ENCODE results near the gene PRKCZ.

PRKCZ gene

GRCh38 chr1:2172012-2172411 lies 121.8 kb downstream of the PRKCZ start:
- Histone ChIP-seq H3K27me3 (ENCODE audit: control insufficient read depth, insufficient read depth, low read length) (no peaks in the 10 kb centered on the region), H3K4me3 (ENCODE audit: low read depth, low read length) (no peak overlapping the region), H3K36me3 (ENCODE audit: control insufficient read depth, insufficient read depth, low read length) (peaks cover 33% of the 10 kb centered on the region), H3K9ac (ENCODE audit: low read depth, low read length) (no peak overlapping the region), H3K9me3 (ENCODE audit: control insufficient read depth, insufficient read depth, low read length) (no peaks in the 10 kb centered on the region), H3K4me1 (ENCODE audit: control insufficient read depth, insufficient read depth, low read length) (no peaks in the 10 kb centered on the region)

DNA sequence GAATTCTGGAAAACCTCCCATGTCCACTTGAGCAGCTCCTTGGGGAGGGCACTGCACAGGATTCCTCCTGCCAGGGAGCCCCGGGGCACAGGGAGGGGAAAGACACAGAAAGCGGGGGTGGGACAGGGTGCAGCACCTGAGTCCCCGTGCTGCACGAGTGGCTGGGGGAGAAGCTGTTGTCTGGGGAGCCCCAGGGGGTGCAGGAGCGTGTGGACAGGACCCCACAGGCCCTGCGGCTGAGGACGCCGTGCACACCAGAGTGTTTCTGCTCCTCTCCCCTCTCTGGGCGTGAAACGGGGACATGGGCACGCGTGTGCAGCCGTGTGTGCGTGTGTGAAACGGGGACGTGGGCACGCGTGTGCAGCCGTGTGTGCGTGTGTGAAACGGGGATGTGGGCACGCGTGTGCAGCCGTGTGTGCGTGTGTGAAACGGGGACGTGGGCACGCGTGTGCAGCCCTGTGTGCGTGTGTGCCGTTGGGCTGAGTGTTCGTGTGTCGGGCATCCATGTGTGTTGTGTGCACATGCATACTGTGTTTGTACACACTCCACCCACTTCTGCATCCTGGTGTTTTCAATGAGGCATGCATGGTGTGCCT lies 122.4 kb downstream of the PRKCZ start:
- Histone ChIP-seq H3K36me3 (ENCODE audit: control insufficient read depth, insufficient read depth, low read length) (peaks cover 38% of the 10 kb centered on the region), H3K4me3 (ENCODE audit: low read depth, low read length) (no peak overlapping the region), H3K9ac (ENCODE audit: low read depth, low read length) (no peak overlapping the region), H3K27me3 (ENCODE audit: control insufficient read depth, insufficient read depth, low read length) (no peaks in the 10 kb centered on the region), H3K4me1 (ENCODE audit: control insufficient read depth, insufficient read depth, low read length) (no peaks in the 10 kb centered on the region), H3K9me3 (ENCODE audit: control insufficient read depth, insufficient read depth, low read length) (no peaks in the 10 kb centered on the region)

DNA sequence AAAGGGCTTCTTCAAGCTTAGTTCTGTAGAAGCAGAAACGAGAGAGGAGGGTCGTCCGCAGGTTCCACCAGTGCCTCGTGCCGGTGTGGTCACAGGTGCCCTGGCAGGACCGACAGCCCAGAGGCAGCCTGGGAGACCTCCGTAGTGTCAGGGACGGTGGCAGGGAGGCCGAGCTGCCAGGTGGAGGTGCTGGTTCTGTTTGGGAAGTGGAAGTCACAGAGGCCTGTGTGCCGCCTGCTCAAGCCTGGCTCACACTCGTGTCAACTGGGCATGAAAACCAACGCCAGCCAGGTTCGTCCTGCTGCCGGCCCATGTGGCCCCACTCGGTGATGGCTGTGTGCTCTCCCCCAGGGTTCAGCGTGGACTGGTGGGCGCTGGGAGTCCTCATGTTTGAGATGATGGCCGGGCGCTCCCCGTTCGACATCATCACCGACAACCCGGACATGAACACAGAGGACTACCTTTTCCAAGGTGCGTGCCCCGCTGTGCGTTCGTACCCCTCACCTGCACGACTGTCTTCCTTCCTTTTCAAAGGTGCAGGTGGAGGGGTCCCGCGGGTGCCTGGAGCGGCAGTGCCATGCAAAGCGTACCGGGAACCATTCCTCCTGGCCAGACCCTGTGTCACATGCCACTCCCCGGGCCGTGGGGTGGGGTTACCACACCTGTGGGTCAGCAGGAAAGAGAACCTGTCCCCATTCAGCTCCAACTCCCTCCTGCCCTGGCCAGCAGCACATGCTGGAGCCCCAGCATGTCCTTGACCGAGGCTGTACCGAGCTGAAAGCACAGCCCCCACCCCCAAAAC lies 123.5 kb downstream of the PRKCZ start:
- no peak overlapping the region for H3K4me3 ChIP-seq (ENCODE audit: low read depth, low read length)

GRCh38 chr1:2174348-2175054 lies 124.3 kb downstream of the PRKCZ start:
- no peaks in the 10 kb centered on the region for H3K9me3 ChIP-seq (ENCODE audit: control insufficient read depth, insufficient read depth, low read length)
- no peaks in the 10 kb centered on the region for H3K4me1 ChIP-seq (ENCODE audit: control insufficient read depth, insufficient read depth, low read length)
- H3K4me3 ChIP-seq (ENCODE audit: low read depth, low read length) = no peak overlapping the region
- peaks cover 49% of the 10 kb centered on the region for H3K36me3 ChIP-seq (ENCODE audit: control insufficient read depth, insufficient read depth, low read length)
- peak overlapping the region; percentile 37 for H3K9ac ChIP-seq (ENCODE audit: low read depth, low read length)
- no peaks in the 10 kb centered on the region for H3K27me3 ChIP-seq (ENCODE audit: control insufficient read depth, insufficient read depth, low read length)

More for the DNA sequence above, 123.5 kb downstream of the PRKCZ start:
- no peaks in the 10 kb centered on the region for H3K9me3 ChIP-seq (ENCODE audit: control insufficient read depth, insufficient read depth, low read length)
- H3K36me3 ChIP-seq (ENCODE audit: control insufficient read depth, insufficient read depth, low read length) = peaks cover 48% of the 10 kb centered on the region
- H3K9ac ChIP-seq (ENCODE audit: low read depth, low read length) = no peak overlapping the region
- no peaks in the 10 kb centered on the region for H3K27me3 ChIP-seq (ENCODE audit: control insufficient read depth, insufficient read depth, low read length)
- no peaks in the 10 kb centered on the region for H3K4me1 ChIP-seq (ENCODE audit: control insufficient read depth, insufficient read depth, low read length)

DNA sequence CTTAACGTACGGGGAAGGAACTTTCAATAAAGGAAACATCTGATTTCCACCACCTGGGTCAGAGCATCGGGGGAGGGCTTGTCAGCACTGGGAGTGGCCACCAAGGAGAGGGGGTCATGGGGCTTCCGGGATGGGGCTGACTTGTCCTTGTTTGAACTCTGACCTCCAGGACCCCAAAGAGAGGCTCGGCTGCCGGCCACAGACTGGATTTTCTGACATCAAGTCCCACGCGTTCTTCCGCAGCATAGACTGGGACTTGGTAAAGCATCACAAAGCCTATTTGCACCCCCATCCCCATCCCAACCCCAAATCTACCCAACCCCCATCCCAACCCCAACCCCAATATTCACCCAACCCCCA lies 124.8 kb downstream of the PRKCZ start:
- Histone ChIP-seq H3K9ac (ENCODE audit: low read depth, low read length) (no peak overlapping the region), H3K4me1 (ENCODE audit: control insufficient read depth, insufficient read depth, low read length) (no peaks in the 10 kb centered on the region), H3K4me3 (ENCODE audit: low read depth, low read length) (no peak overlapping the region), H3K9me3 (ENCODE audit: control insufficient read depth, insufficient read depth, low read length) (no peaks in the 10 kb centered on the region), H3K36me3 (ENCODE audit: control insufficient read depth, insufficient read depth, low read length) (peaks cover 49% of the 10 kb centered on the region), H3K27me3 (ENCODE audit: control insufficient read depth, insufficient read depth, low read length) (no peaks in the 10 kb centered on the region)

DNA sequence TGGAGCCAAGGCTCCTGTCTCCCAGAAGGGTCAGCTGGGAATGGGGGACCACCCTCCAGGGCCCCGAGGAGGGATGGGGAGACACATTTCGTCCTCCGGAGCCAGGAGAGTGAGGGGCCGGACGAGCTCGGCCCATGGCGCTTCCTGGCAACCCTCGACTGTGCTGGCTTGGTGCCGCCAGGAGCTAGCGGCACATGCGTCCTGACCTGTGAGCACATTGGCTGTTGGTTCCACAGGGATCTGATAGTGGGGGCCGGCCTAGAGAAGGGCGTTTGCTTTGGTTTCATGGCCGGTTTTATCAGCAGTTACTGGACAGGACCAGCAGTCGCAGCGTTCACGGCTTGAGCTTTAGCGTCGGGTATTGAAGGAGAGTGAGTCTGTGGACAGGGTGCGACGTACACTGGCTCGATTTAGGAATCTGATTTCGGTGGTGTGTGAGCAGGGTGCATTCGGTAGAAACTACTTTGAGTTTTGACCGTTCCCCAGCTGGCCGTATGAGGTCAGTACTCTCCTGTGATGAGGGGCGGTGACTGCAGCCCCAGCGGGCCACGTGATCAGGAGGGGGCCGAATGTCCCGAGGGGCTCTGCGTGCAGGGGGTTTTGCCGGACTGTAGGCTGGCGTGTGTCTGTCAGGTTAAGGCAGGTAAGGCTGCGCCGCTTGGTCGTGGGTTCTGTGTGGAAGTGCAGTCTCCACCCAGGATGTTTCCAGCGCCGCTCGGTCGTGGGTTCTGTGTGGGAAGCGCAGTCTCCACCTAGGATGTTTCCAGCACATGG lies 125.7 kb downstream of the PRKCZ start:
- Histone ChIP-seq H3K27me3 (ENCODE audit: control insufficient read depth, insufficient read depth, low read length) (no peaks in the 10 kb centered on the region), H3K4me1 (ENCODE audit: control insufficient read depth, insufficient read depth, low read length) (no peaks in the 10 kb centered on the region), H3K9ac (ENCODE audit: low read depth, low read length) (no peak overlapping the region), H3K9me3 (ENCODE audit: control insufficient read depth, insufficient read depth, low read length) (no peaks in the 10 kb centered on the region), H3K4me3 (ENCODE audit: low read depth, low read length) (no peak overlapping the region), H3K36me3 (ENCODE audit: control insufficient read depth, insufficient read depth, low read length) (peaks cover 56% of the 10 kb centered on the region)

DNA sequence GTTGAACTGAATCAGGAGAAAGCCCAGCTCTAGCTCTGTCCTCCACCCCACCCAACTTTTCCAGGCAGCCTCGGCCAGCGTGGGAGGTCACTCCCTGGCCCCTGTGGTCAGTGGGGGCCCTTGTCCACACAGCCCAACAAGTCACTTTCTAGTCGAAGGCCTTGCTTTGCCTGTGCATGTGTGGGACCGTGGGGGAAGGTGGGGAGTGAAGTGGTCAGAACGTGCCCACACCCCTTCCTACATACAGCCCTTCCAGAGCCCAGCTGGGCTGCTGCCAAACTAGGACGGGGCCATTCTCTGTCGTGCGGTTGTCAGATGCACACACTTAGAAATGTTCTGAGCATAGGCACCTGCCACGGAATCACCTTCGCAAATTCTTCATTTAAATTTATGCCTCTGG lies 126.4 kb downstream of the PRKCZ start:
- H3K27me3 ChIP-seq (ENCODE audit: control insufficient read depth, insufficient read depth, low read length) = no peaks in the 10 kb centered on the region
- no peak overlapping the region for H3K9ac ChIP-seq (ENCODE audit: low read depth, low read length)
- H3K4me3 ChIP-seq (ENCODE audit: low read depth, low read length) = no peak overlapping the region
- no peaks in the 10 kb centered on the region for H3K9me3 ChIP-seq (ENCODE audit: control insufficient read depth, insufficient read depth, low read length)
- no peaks in the 10 kb centered on the region for H3K4me1 ChIP-seq (ENCODE audit: control insufficient read depth, insufficient read depth, low read length)
- H3K36me3 ChIP-seq (ENCODE audit: control insufficient read depth, insufficient read depth, low read length) = peaks cover 56% of the 10 kb centered on the region

- H3K36me3 ChIP-seq (ENCODE audit: control insufficient read depth, insufficient read depth, low read length) = peaks cover 47% of the 10 kb centered on the region
- no peak overlapping the region for H3K9ac ChIP-seq (ENCODE audit: low read depth, low read length)
- H3K4me1 ChIP-seq (ENCODE audit: control insufficient read depth, insufficient read depth, low read length) = no peaks in the 10 kb centered on the region
- no peaks in the 10 kb centered on the region for H3K27me3 ChIP-seq (ENCODE audit: control insufficient read depth, insufficient read depth, low read length)
- H3K9me3 ChIP-seq (ENCODE audit: control insufficient read depth, insufficient read depth, low read length) = no peaks in the 10 kb centered on the region
- H3K4me3 ChIP-seq (ENCODE audit: low read depth, low read length) = no peak overlapping the region
Observed at GRCh38 chr1:2177541-2177940, 127.3 kb downstream of the PRKCZ start.

- peaks cover 46% of the 10 kb centered on the region for H3K36me3 ChIP-seq (ENCODE audit: control insufficient read depth, insufficient read depth, low read length)
- H3K27me3 ChIP-seq (ENCODE audit: control insufficient read depth, insufficient read depth, low read length) = no peaks in the 10 kb centered on the region
- no peaks in the 10 kb centered on the region for H3K4me1 ChIP-seq (ENCODE audit: control insufficient read depth, insufficient read depth, low read length)
- H3K9ac ChIP-seq (ENCODE audit: low read depth, low read length) = no peak overlapping the region
- H3K4me3 ChIP-seq (ENCODE audit: low read depth, low read length) = no peak overlapping the region
- H3K9me3 ChIP-seq (ENCODE audit: control insufficient read depth, insufficient read depth, low read length) = no peaks in the 10 kb centered on the region
Observed at GRCh38 chr1:2177946-2178538, 127.8 kb downstream of the PRKCZ start.

- no peaks in the 10 kb centered on the region for H3K4me1 ChIP-seq (ENCODE audit: control insufficient read depth, insufficient read depth, low read length)
- peaks cover 45% of the 10 kb centered on the region for H3K36me3 ChIP-seq (ENCODE audit: control insufficient read depth, insufficient read depth, low read length)
- H3K27me3 ChIP-seq (ENCODE audit: control insufficient read depth, insufficient read depth, low read length) = no peaks in the 10 kb centered on the region
- H3K9me3 ChIP-seq (ENCODE audit: control insufficient read depth, insufficient read depth, low read length) = no peaks in the 10 kb centered on the region
- no peak overlapping the region for H3K9ac ChIP-seq (ENCODE audit: low read depth, low read length)
- H3K4me3 ChIP-seq (ENCODE audit: low read depth, low read length) = no peak overlapping the region
Observed at GRCh38 chr1:2178875-2179274, 128.7 kb downstream of the PRKCZ start.

DNA sequence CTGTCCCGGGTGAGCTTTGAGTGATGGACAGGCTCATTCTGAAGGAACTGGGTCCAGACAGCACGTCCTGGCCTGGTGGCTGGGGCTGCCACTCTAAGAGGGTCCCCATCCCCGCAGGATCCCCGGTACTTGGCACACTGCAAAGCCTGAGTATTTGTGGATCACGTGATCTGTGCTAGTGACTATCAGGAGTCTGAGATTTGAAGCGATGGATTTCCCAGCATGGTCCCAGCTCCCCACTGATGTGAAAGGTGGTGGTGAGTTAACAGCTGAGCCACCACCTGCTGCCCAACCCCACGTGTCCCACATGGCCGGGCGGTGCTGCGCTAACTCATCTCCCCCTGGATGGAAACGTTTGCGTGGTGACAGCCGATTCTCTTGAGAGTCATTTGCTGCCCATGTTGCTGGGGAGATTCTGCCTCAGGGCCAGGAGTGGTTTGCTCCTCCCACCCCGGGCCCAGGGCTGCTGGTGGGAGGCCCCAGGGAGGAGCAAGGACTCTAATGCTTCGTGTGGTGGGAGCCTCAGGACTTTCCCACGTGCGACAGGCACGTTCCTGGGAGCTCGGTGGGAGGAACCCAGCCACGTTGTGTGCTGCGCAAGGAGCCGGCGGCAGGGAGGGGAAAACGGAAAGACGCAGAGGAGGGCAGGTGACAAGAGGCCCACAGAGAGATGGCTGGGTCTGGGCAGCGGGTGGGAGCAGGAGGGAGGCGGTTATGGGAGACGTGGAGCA lies 129.2 kb downstream of the PRKCZ start:
- H3K9ac ChIP-seq (ENCODE audit: low read depth, low read length) = no peak overlapping the region
- peaks cover 42% of the 10 kb centered on the region for H3K36me3 ChIP-seq (ENCODE audit: control insufficient read depth, insufficient read depth, low read length)
- no peak overlapping the region for H3K4me3 ChIP-seq (ENCODE audit: low read depth, low read length)
- no peaks in the 10 kb centered on the region for H3K4me1 ChIP-seq (ENCODE audit: control insufficient read depth, insufficient read depth, low read length)
- no peaks in the 10 kb centered on the region for H3K9me3 ChIP-seq (ENCODE audit: control insufficient read depth, insufficient read depth, low read length)
- no peaks in the 10 kb centered on the region for H3K27me3 ChIP-seq (ENCODE audit: control insufficient read depth, insufficient read depth, low read length)
